Kidney epithelial cell (primary cell): ENCODE results near the gene ZSCAN22. TPM values are rescaled to one million over a fixed set of nuclear protein-coding genes. Genes with fewer than 3 reads are reported as not detected.

Source experiments
- DNase-seq: peaks from one replicate; pipeline ENCODE4 v3.0.0-alpha.2; 2010; ENCODE audit warnings: low read depth
- H3K27me3 ChIP-seq: 2 replicates; pipeline ENCODE4 v1.6.0; 2011; ENCODE audit warnings: low read length; ENCODE audit not compliant: control insufficient read depth, insufficient read depth
- H3K36me3 ChIP-seq: 2 replicates; pipeline ENCODE4 v1.5.1; 2011; ENCODE audit warnings: low read length; ENCODE audit not compliant: control insufficient read depth, insufficient read depth
- H3K4me3 ChIP-seq: 2 replicates; pipeline ENCODE4 v1.5.1; 2011; ENCODE audit warnings: low read depth, mild to moderate bottlenecking, control low read depth, low read length
- CTCF ChIP-seq: IDR thresholded peaks from 2 replicates; pipeline ENCODE4 v1.5.1; 2011; ENCODE audit warnings: mild to moderate bottlenecking, moderate library complexity, low read length, control low read depth, inconsistent platforms; ENCODE audit not compliant: insufficient read depth, poor library complexity, severe bottlenecking
- total RNA-seq: library from RNA; depleted of rRNA; stranded (reverse); fragments of >200 nt; gene quantifications from 2 replicates; pipeline ENCODE4 v1.2.3, GENCODE V29; 2015

Gene ZSCAN22
- total RNA-seq, 1 donor from 2014 or later = 2.0 TPM

- H3K27me3 ChIP-seq = no peaks in the 10 kb centered on the region
- DNase-seq = no peak
- no peak for TF ChIP-seq CTCF
- H3K4me3 ChIP-seq = peak overlapping the region; percentile 74
- H3K36me3 ChIP-seq = no peaks in the 10 kb centered on the region
Observed at GRCh38 chr19:58279925-58280316, 46.9 kb upstream of the ZSCAN22 start.

GRCh38 chr19:58284199-58284598, 42.6 kb upstream of the ZSCAN22 start:
- H3K27me3 ChIP-seq = no peaks in the 10 kb centered on the region
- no peak for DNase-seq
- TF ChIP-seq CTCF = no peak
- no peak overlapping the region for H3K4me3 ChIP-seq
- peaks cover 1% of the 10 kb centered on the region for H3K36me3 ChIP-seq

DNA sequence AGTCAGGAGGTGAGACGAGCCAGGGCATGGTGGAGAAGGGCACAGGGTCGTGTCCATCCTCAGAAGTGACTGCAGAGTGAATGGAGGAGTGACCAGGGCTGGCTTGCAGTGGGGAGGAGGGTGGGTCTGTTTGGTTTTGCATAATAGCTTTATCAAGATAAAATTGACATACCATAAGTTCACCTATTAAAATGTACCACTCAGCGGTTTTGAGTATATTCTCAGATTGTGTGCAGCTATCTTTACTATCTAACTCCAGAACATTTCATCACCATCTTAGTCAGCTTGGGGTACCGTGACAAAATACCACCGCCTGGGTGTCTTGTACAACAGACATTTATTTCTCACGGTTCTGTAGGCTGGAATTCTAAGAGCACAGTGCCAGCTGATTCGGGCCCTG, 34.9 kb upstream of the ZSCAN22 start:
- TF ChIP-seq CTCF = no peak
- Histone ChIP-seq H3K36me3 (peaks cover 19% of the 10 kb centered on the region), H3K4me3 (no peak overlapping the region), H3K27me3 (no peaks in the 10 kb centered on the region)
- no peak for DNase-seq

DNA sequence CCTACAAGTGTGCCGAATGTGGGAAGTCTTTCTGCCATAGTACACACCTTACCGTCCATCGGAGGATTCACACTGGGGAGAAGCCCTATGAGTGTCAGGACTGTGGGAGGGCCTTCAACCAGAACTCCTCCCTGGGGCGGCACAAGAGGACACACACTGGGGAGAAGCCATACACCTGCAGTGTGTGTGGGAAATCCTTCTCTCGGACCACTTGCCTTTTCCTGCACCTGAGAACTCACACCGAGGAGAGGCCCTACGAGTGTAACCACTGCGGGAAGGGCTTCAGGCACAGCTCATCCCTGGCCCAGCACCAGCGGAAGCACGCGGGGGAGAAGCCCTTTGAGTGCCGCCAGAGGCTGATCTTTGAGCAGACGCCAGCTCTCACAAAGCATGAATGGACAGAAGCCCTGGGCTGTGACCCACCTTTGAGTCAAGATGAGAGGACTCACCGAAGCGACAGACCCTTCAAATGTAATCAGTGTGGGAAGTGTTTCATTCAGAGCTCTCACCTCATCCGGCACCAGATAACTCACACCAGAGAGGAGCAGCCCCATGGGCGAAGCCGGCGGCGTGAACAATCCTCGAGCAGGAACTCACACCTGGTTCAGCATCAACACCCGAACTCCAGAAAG, 31.9 kb upstream of the ZSCAN22 start:
- no peak for DNase-seq
- TF ChIP-seq CTCF = no peak
- Histone ChIP-seq H3K27me3 (no peaks in the 10 kb centered on the region), H3K4me3 (no peak overlapping the region), H3K36me3 (peaks cover 17% of the 10 kb centered on the region)

DNA sequence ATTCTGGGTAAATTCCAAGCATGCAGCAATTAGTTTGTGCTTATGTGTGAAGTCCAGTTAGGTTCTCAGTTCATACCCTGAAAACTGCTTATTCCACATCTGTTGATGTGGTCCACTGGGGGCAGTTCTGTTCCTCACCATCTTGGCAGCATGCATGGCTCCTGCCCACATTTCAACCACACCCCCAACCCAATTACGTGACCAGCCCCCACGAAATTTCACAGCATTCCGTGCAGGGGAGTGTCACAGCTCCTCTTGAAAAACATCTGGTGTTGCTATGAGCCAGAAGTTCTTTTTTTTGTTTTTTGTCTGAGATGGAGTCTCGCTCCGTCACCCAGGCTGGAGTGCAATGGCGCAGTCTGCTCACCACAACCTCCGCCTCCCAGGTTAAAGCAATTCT, 30.7 kb upstream of the ZSCAN22 start:
- TF ChIP-seq CTCF = no peak
- Histone ChIP-seq H3K36me3 (peaks cover 15% of the 10 kb centered on the region), H3K27me3 (no peaks in the 10 kb centered on the region), H3K4me3 (no peak overlapping the region)
- DNase-seq = no peak

DNA sequence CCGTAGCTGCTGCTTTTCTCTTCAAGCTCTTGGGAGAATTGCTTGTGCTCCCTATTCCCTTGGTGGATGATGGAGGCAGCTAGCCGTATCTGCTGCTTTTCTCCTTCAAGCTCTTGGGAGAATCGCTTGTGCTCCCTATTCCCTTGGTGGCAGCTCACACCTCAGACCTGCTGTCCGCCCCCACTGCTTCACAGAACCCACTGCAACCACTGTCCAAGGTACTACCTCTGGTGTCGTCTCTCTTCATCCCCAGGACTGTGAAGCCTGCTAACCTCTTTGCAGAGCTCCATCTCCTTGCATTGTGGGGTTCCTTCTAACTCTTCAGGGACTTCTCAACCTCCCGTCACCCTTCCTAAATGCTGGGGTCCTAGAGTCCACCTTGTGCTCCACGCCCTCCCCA, 26.2 kb upstream of the ZSCAN22 start:
- Histone ChIP-seq H3K4me3 (no peak overlapping the region), H3K36me3 (no peaks in the 10 kb centered on the region), H3K27me3 (no peaks in the 10 kb centered on the region)
- TF ChIP-seq CTCF = no peak
- DNase-seq = no peak
